ENCODE results near the gene PGS1.

Gene PGS1

GRCh38 chr17:78430892-78431691 lies 52.6 kb downstream of the PGS1 start:
- Histone ChIP-seq H3K9ac (no peak overlapping the region), H3K4me2 (no peak overlapping the region), H3K4me1 (ENCODE audit: low read depth, poor library complexity, severe bottlenecking) (no peaks in the 10 kb centered on the region), H3K27me3 (ENCODE audit: insufficient read depth, low read depth) (no peaks in the 10 kb centered on the region), H3K4me3 (IDR thresholded peaks at IDR 0.05; ENCODE audit: insufficient read depth, low read depth, low read length) (no peak overlapping the region), H3K36me3 (ENCODE audit: insufficient read depth) (no peaks in the 10 kb centered on the region), H3K27ac (no peak overlapping the region), H3K79me2 (ENCODE audit: insufficient read depth, low read depth) (no peaks in the 10 kb centered on the region), H4K20me1 (ENCODE audit: insufficient read depth) (no peaks in the 10 kb centered on the region), H2AFZ (ENCODE audit: low read depth) (no peak overlapping the region)
- TF ChIP-seq, protein P1, sequence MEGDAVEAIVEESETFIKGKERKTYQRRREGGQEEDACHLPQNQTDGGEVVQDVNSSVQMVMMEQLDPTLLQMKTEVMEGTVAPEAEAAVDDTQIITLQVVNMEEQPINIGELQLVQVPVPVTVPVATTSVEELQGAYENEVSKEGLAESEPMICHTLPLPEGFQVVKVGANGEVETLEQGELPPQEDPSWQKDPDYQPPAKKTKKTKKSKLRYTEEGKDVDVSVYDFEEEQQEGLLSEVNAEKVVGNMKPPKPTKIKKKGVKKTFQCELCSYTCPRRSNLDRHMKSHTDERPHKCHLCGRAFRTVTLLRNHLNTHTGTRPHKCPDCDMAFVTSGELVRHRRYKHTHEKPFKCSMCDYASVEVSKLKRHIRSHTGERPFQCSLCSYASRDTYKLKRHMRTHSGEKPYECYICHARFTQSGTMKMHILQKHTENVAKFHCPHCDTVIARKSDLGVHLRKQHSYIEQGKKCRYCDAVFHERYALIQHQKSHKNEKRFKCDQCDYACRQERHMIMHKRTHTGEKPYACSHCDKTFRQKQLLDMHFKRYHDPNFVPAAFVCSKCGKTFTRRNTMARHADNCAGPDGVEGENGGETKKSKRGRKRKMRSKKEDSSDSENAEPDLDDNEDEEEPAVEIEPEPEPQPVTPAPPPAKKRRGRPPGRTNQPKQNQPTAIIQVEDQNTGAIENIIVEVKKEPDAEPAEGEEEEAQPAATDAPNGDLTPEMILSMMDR (conservative IDR thresholded peaks at IDR 0.05; ENCODE audit: low read depth, low read length) = no peak

- no peak overlapping the region for H3K9ac ChIP-seq
- H2AFZ ChIP-seq (ENCODE audit: low read depth) = no peak overlapping the region
- H3K27me3 ChIP-seq (ENCODE audit: insufficient read depth, low read depth) = no peaks in the 10 kb centered on the region
- no peak overlapping the region for H3K4me2 ChIP-seq
- no peak overlapping the region for H3K27ac ChIP-seq
- H3K36me3 ChIP-seq (ENCODE audit: insufficient read depth) = no peaks in the 10 kb centered on the region
- no peaks in the 10 kb centered on the region for H4K20me1 ChIP-seq (ENCODE audit: insufficient read depth)
- TF ChIP-seq, protein P1 (conservative IDR thresholded peaks at IDR 0.05; ENCODE audit: low read depth, low read length) = no peak
- H3K79me2 ChIP-seq (ENCODE audit: insufficient read depth, low read depth) = no peaks in the 10 kb centered on the region
- no peak overlapping the region for H3K4me3 ChIP-seq (IDR thresholded peaks at IDR 0.05; ENCODE audit: insufficient read depth, low read depth, low read length)
- no peaks in the 10 kb centered on the region for H3K4me1 ChIP-seq (ENCODE audit: low read depth, poor library complexity, severe bottlenecking)
Measured at GRCh38 chr17:78431692-78431958, 53.2 kb downstream of the PGS1 start.

DNA sequence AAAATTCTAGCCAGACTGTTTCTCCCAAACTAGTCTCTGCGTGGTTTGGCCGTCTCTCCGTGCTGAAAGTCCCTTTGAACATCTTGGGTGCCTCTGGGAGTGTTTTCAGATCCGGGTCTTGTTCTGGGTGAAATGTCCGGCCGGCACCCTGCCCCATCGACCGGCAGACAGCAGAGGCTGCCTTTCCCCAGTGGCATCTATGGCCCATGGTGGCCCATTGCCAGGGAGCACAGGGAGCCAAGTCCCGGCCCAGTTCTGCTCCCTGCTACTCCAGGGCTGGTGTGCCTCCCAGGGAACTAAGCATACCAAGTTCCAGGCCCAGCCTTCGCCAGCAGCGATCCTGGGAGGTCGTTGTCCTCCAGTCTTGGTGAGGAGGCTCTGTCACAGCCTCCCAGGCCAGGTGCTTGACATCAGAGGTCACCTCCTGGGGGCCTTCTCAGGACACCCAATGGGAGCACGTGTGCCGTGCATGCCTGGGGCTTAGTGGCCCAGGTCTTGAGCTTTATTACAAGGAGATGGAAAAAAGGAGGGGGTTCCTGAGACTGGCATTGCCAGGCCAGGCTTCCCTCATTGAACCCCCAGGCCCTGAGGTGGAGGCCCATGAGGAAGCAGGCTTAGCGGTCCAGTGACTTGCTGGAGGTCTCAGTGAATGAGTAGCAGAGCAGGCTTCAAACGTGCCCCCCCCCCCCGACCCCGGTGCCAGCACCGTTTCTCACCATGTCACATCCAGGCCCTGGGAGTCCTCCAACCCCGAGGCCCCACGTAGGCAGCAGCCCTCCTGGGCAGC lies 54.0 kb downstream of the PGS1 start:
- Histone ChIP-seq H3K4me3 (IDR thresholded peaks at IDR 0.05; ENCODE audit: insufficient read depth, low read depth, low read length) (no peak overlapping the region), H3K79me2 (ENCODE audit: insufficient read depth, low read depth) (no peaks in the 10 kb centered on the region), H3K36me3 (ENCODE audit: insufficient read depth) (no peaks in the 10 kb centered on the region), H3K27me3 (ENCODE audit: insufficient read depth, low read depth) (no peaks in the 10 kb centered on the region), H3K27ac (no peak overlapping the region), H3K9ac (no peak overlapping the region), H3K4me2 (no peak overlapping the region), H2AFZ (ENCODE audit: low read depth) (no peak overlapping the region), H3K4me1 (ENCODE audit: low read depth, poor library complexity, severe bottlenecking) (no peaks in the 10 kb centered on the region), H4K20me1 (ENCODE audit: insufficient read depth) (no peaks in the 10 kb centered on the region)
- TF ChIP-seq, protein P1 (conservative IDR thresholded peaks at IDR 0.05; ENCODE audit: low read depth, low read length) = no peak

DNA sequence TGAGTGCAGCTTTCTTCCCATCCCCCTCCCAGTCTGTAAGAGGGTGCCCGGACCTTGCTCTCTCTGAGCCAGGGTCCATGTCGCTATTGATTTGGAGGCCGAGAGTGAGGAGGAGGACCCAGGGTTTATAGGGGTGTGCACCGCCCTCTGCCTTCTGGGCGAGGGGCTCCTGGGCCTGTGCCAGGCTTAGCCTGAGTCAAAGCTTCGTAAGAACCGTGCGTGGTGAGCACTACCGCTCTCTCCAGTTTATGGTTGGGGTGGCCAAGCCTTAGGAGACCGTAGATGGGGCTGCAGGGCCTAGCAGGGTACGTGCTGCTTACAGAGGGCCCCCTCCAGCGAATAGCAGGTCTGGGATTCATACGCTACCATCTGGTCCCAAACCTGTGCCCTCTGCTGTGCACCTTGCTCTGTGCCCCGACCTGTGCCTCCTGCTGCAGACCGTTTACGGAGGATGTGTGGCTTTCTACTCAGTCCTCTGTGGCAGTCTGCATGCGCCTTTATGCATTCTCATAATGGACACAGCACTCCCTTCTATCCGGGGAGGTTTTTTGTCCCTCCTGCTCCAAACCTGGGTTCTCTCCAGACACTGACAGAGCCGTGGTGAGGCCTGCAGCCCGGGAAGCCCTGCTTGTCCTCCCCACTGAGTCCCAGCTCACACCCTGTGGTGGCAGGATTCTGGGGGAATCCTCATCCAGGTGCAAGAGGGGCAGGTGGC lies 54.7 kb downstream of the PGS1 start:
- TF ChIP-seq, protein P1 (conservative IDR thresholded peaks at IDR 0.05; ENCODE audit: low read depth, low read length) = no peak

More for the DNA sequence above, 54.7 kb downstream of the PGS1 start:
- Histone ChIP-seq H3K9ac (no peak overlapping the region), H4K20me1 (ENCODE audit: insufficient read depth) (no peaks in the 10 kb centered on the region), H3K27ac (no peak overlapping the region), H3K36me3 (ENCODE audit: insufficient read depth) (no peaks in the 10 kb centered on the region), H3K4me3 (IDR thresholded peaks at IDR 0.05; ENCODE audit: insufficient read depth, low read depth, low read length) (no peak overlapping the region), H2AFZ (ENCODE audit: low read depth) (no peak overlapping the region), H3K79me2 (ENCODE audit: insufficient read depth, low read depth) (no peaks in the 10 kb centered on the region), H3K4me2 (no peak overlapping the region), H3K4me1 (ENCODE audit: low read depth, poor library complexity, severe bottlenecking) (no peaks in the 10 kb centered on the region), H3K27me3 (ENCODE audit: insufficient read depth, low read depth) (no peaks in the 10 kb centered on the region)
